ENCODE measurements around the gene ATP6V1G2.

Gene ATP6V1G2

DNA sequence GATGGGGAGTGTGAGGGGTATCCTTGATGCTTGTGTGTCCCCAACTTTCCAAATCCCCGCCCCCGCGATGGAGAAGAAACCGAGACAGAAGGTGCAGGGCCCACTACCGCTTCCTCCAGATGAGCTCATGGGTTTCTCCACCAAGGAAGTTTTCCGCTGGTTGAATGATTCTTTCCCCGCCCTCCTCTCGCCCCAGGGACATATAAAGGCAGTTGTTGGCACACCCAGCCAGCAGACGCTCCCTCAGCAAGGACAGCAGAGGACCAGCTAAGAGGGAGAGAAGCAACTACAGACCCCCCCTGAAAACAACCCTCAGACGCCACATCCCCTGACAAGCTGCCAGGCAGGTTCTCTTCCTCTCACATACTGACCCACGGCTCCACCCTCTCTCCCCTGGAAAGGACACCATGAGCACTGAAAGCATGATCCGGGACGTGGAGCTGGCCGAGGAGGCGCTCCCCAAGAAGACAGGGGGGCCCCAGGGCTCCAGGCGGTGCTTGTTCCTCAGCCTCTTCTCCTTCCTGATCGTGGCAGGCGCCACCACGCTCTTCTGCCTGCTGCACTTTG, 29.0 kb upstream of the ATP6V1G2 start, which contains the start of gene TNF:
TSS of gene TNF (plus strand) at position 231 of the 567 bp plus-strand sequence. CDS start at position 408, 177 bp downstream.
- FAIRE-seq, result no peak
- TF ChIP-seq, protein P1, sequence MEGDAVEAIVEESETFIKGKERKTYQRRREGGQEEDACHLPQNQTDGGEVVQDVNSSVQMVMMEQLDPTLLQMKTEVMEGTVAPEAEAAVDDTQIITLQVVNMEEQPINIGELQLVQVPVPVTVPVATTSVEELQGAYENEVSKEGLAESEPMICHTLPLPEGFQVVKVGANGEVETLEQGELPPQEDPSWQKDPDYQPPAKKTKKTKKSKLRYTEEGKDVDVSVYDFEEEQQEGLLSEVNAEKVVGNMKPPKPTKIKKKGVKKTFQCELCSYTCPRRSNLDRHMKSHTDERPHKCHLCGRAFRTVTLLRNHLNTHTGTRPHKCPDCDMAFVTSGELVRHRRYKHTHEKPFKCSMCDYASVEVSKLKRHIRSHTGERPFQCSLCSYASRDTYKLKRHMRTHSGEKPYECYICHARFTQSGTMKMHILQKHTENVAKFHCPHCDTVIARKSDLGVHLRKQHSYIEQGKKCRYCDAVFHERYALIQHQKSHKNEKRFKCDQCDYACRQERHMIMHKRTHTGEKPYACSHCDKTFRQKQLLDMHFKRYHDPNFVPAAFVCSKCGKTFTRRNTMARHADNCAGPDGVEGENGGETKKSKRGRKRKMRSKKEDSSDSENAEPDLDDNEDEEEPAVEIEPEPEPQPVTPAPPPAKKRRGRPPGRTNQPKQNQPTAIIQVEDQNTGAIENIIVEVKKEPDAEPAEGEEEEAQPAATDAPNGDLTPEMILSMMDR (IDR thresholded peaks at IDR 0.05; ENCODE audit: insufficient read depth, missing control alignments), result no peak
- DNase-seq (ENCODE audit: insufficient read length, low spot score), result no peak

DNA sequence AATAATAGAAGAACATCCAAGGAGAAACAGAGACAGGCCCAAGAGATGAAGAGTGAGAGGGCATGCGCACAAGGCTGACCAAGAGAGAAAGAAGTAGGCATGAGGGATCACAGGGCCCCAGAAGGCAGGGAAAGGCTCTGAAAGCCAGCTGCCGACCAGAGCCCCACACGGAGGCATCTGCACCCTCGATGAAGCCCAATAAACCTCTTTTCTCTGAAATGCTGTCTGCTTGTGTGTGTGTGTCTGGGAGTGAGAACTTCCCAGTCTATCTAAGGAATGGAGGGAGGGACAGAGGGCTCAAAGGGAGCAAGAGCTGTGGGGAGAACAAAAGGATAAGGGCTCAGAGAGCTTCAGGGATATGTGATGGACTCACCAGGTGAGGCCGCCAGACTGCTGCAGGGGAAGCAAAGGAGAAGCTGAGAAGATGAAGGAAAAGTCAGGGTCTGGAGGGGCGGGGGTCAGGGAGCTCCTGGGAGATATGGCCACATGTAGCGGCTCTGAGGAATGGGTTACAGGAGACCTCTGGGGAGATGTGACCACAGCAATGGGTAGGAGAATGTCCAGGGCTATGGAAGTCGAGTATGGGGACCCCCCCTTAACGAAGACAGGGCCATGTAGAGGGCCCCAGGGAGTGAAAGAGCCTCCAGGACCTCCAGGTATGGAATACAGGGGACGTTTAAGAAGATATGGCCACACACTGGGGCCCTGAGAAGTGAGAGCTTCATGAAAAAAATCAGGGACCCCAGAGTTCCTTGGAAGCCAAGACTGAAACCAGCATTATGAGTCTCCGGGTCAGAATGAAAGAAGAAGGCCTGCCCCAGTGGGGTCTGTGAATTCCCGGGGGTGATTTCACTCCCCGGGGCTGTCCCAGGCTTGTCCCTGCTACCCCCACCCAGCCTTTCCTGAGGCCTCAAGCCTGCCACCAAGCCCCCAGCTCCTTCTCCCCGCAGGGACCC, 28.0 kb upstream of the ATP6V1G2 start:
- FAIRE-seq (no peak), DNase-seq (ENCODE audit: insufficient read length, low spot score) (no peak)
- TF ChIP-seq, protein P1 (IDR thresholded peaks at IDR 0.05; ENCODE audit: insufficient read depth, missing control alignments), result no peak

DNA sequence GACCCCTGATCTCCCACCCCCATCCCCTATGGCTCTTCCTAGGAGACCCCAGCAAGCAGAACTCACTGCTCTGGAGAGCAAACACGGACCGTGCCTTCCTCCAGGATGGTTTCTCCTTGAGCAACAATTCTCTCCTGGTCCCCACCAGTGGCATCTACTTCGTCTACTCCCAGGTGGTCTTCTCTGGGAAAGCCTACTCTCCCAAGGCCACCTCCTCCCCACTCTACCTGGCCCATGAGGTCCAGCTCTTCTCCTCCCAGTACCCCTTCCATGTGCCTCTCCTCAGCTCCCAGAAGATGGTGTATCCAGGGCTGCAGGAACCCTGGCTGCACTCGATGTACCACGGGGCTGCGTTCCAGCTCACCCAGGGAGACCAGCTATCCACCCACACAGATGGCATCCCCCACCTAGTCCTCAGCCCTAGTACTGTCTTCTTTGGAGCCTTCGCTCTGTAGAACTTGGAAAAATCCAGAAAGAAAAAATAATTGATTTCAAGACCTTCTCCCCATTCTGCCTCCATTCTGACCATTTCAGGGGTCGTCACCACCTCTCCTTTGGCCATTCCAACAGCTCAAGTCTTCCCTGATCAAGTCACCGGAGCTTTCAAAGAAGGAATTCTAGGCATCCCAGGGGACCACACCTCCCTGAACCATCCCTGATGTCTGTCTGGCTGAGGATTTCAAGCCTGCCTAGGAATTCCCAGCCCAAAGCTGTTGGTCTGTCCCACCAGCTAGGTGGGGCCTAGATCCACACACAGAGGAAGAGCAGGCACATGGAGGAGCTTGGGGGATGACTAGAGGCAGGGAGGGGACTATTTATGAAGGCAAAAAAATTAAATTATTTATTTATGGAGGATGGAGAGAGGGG, 27.1 kb upstream of the ATP6V1G2 start:
- FAIRE-seq, result no peak
- no peak for DNase-seq (ENCODE audit: insufficient read length, low spot score)

DNA sequence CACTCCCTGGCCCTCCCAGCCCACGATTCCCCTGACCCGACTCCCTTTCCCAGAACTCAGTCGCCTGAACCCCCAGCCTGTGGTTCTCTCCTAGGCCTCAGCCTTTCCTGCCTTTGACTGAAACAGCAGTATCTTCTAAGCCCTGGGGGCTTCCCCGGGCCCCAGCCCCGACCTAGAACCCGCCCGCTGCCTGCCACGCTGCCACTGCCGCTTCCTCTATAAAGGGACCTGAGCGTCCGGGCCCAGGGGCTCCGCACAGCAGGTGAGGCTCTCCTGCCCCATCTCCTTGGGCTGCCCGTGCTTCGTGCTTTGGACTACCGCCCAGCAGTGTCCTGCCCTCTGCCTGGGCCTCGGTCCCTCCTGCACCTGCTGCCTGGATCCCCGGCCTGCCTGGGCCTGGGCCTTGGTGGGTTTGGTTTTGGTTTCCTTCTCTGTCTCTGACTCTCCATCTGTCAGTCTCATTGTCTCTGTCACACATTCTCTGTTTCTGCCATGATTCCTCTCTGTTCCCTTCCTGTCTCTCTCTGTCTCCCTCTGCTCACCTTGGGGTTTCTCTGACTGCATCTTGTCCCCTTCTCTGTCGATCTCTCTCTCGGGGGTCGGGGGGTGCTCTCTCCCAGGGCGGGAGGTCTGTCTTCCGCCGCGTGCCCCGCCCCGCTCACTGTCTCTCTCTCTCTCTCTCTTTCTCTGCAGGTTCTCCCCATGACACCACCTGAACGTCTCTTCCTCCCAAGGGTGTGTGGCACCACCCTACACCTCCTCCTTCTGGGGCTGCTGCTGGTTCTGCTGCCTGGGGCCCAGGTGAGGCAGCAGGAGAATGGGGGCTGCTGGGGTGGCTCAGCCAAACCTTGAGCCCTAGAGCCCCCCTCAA, 25.9 kb upstream of the ATP6V1G2 start, which contains the start of gene LTA:
TSS of gene LTA (plus strand) at position 249 of the 871 bp plus-strand sequence. CDS start at position 703, 454 bp downstream.
- TF ChIP-seq, protein P1 (IDR thresholded peaks at IDR 0.05; ENCODE audit: insufficient read depth, missing control alignments), result no peak
- DNase-seq (ENCODE audit: insufficient read length, low spot score), result no peak
- FAIRE-seq, result no peak

More for the DNA sequence above, 27.1 kb upstream of the ATP6V1G2 start:
- TF ChIP-seq, protein P1 (IDR thresholded peaks at IDR 0.05; ENCODE audit: insufficient read depth, missing control alignments), result no peak

DNA sequence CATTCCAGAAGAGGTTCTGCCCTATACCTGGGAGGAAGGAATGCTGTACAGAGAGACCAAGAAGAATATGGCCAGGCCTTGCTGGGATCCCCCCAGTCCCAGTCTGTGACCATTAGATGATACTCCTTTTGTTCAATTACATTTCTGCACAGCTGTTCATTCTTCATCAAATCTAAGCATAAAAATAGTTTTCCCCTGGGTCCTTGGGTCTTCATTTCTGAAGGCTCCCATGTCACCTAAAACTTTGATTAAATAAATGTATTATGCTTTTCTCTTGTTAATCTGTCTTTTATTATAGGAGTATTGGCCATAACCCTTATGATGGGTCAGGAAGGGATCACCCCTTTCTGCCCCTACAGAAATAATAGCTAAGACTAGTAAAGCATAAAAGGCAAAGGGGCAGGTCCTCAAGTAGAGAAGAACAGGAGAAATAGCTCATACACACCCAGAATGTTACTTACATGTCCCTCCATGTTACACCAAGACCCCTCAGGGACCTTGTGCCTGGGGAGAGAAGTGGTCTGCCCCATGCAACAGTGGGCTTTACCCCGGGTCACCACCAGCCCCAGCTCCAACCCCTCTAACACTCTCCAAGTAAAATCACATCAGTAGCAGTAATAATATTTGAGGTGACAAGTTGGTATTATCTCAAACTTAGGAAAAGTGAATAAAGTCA, 23.6 kb upstream of the ATP6V1G2 start:
- TF ChIP-seq, protein P1 (IDR thresholded peaks at IDR 0.05; ENCODE audit: insufficient read depth, missing control alignments), result no peak
- no peak for FAIRE-seq
- DNase-seq (ENCODE audit: insufficient read length, low spot score), result no peak
